NCI-H2196 (cell line): Measurements from ENCODE around the gene LTN1.
"Not testable (repeated sequence)": the region's sequence is repeated elsewhere in the genome, so short reads cannot be mapped to it uniquely, and the experiment has no call there.

ENCODE experiments used
- DNase-seq: peaks from one replicate; lab custom pipeline; 2025; ENCODE audit not compliant: unreplicated experiment; lab: John Stamatoyannopoulos, UW

Gene LTN1

GRCh38 chr21:28992526-28993292, at the start of gene LTN1:
Gene LTN1 (minus strand): TSS chr21:28992877. CDS start chr21:28992805, 72 bp downstream.
- DNase-seq, result peak; percentile 96

- no peak for DNase-seq
These were observed 42.0 kb upstream of the LTN1 start for GRCh38 chr21:29034678-29035077.

- DNase-seq, result no peak
These were observed 41.2 kb upstream of the LTN1 start for GRCh38 chr21:29033871-29034270.

GRCh38 chr21:29033301-29033700, 40.6 kb upstream of the LTN1 start:
- DNase-seq, result no peak

- no peak for DNase-seq
These were observed 38.2 kb upstream of the LTN1 start for GRCh38 chr21:29030909-29031308.

- DNase-seq, result no peak
These were observed 36.8 kb upstream of the LTN1 start for GRCh38 chr21:29029524-29029923.

- DNase-seq, result no peak
These were observed 32.6 kb upstream of the LTN1 start for GRCh38 chr21:29025328-29025713.

GRCh38 chr21:29024474-29025327, 32.0 kb upstream of the LTN1 start, which contains the start of gene USP16:
Gene USP16 (plus strand): TSS chr21:29024668. CDS start chr21:29027914, 3,246 bp downstream.
- DNase-seq, result peak; percentile 93

- DNase-seq, result no peak
These were observed 29.5 kb upstream of the LTN1 start for GRCh38 chr21:29022166-29022565.

- no peak for DNase-seq
These were observed 25.9 kb upstream of the LTN1 start for GRCh38 chr21:29018540-29018939.

- no peak for DNase-seq
These were observed 25.1 kb upstream of the LTN1 start for GRCh38 chr21:29017639-29018237.

- DNase-seq, result not testable (repeated sequence)
These were observed 18.6 kb upstream of the LTN1 start for GRCh38 chr21:29011236-29011635.

GRCh38 chr21:29008367-29008766, 15.7 kb upstream of the LTN1 start:
- no peak for DNase-seq

- DNase-seq, result no peak
These were observed 15.1 kb upstream of the LTN1 start for GRCh38 chr21:29007810-29008209.

GRCh38 chr21:29007135-29007534, 14.5 kb upstream of the LTN1 start:
- no peak for DNase-seq

GRCh38 chr21:29005696-29006095, 13.0 kb upstream of the LTN1 start:
- no peak for DNase-seq

GRCh38 chr21:29002442-29003144, 9.9 kb upstream of the LTN1 start:
- DNase-seq, result peak; percentile 96

- no peak for DNase-seq
These were observed 584 bp upstream of the LTN1 start for GRCh38 chr21:28993293-28993629.

GRCh38 chr21:28991861-28992525, 684 bp downstream of the LTN1 start:
- no peak for DNase-seq

- DNase-seq, result not testable (repeated sequence)
These were observed 4.5 kb downstream of the LTN1 start for GRCh38 chr21:28988146-28988545.

GRCh38 chr21:28986677-28987076, 6.0 kb downstream of the LTN1 start:
- DNase-seq, result no peak
